Myocyte (in vitro differentiated cells): Measurements from ENCODE around the gene COL26A1. TPM values are rescaled to one million over a fixed set of nuclear protein-coding genes. Genes with fewer than 3 reads are reported as not detected.

Experiments used
- DNase-seq: peaks from one replicate; pipeline ENCODE4 v3.0.0-alpha.2; 2012; ENCODE audit warnings: low read depth
- total RNA-seq: library from RNA; depleted of rRNA; stranded (reverse); fragments of >200 nt; gene quantifications from 2 replicates; pipeline ENCODE4 v1.2.3, GENCODE V29; 2014

COL26A1 gene
- total RNA-seq, 1 donor from 2014 or later, result 0.19 TPM

- no peak for DNase-seq
Measured at GRCh38 chr7:101563943-101564777, 201.5 kb downstream of the COL26A1 start.

- DNase-seq, result peak; percentile 37
Measured at GRCh38 chr7:101564778-101565211, 202.1 kb downstream of the COL26A1 start.

GRCh38 chr7:101565601-101566209, 203.0 kb downstream of the COL26A1 start:
- DNase-seq, result no peak

- no peak for DNase-seq
Measured at GRCh38 chr7:101567230-101567629, 204.6 kb downstream of the COL26A1 start.

- no peak for DNase-seq
Measured at GRCh38 chr7:101572156-101572555, 209.5 kb downstream of the COL26A1 start.

GRCh38 chr7:101575168-101575567, 212.5 kb downstream of the COL26A1 start:
- no peak for DNase-seq

- DNase-seq, result no peak
Measured at GRCh38 chr7:101575721-101576120, 213.0 kb downstream of the COL26A1 start.

GRCh38 chr7:101576998-101577397, 214.3 kb downstream of the COL26A1 start:
- no peak for DNase-seq

GRCh38 chr7:101578552-101578951, 215.9 kb downstream of the COL26A1 start:
- no peak for DNase-seq

GRCh38 chr7:101580596-101580995, 217.9 kb downstream of the COL26A1 start:
- DNase-seq, result no peak

- DNase-seq, result no peak
Measured at GRCh38 chr7:101581891-101582290, 219.2 kb downstream of the COL26A1 start.

- DNase-seq, result no peak
Measured at GRCh38 chr7:101582971-101583370, 220.3 kb downstream of the COL26A1 start.

GRCh38 chr7:101586078-101586905, 223.6 kb downstream of the COL26A1 start:
- no peak for DNase-seq

GRCh38 chr7:101586906-101587677, 224.4 kb downstream of the COL26A1 start:
- no peak for DNase-seq

- no peak for DNase-seq
Measured at GRCh38 chr7:101588131-101588935, 225.7 kb downstream of the COL26A1 start.

- no peak for DNase-seq
Measured at GRCh38 chr7:101589052-101589451, 226.4 kb downstream of the COL26A1 start.

GRCh38 chr7:101589976-101590662, 227.4 kb downstream of the COL26A1 start:
- DNase-seq, result no peak

- no peak for DNase-seq
Measured at GRCh38 chr7:101590663-101591435, 228.2 kb downstream of the COL26A1 start.

GRCh38 chr7:101591504-101591903, 228.8 kb downstream of the COL26A1 start:
- DNase-seq, result no peak
